Jurkat, Clone E6-1 (cell line): ENCODE measurements around the gene THOC2.
"Not testable (repeated sequence)": the region's sequence is repeated elsewhere in the genome, so short reads cannot be mapped to it uniquely, and the experiment has no call there.

Experiments used
- DNase-seq: peaks from one replicate; pipeline ENCODE4 v3.0.0-alpha.2; 2011; ENCODE audit warnings: low read depth, low spot score
- H3K4me3 ChIP-seq: 2 replicates; pipeline ENCODE4 v1.5.1; 2011; ENCODE audit warnings: mild to moderate bottlenecking, low read length, control low read depth, moderate library complexity

THOC2 gene

DNA sequence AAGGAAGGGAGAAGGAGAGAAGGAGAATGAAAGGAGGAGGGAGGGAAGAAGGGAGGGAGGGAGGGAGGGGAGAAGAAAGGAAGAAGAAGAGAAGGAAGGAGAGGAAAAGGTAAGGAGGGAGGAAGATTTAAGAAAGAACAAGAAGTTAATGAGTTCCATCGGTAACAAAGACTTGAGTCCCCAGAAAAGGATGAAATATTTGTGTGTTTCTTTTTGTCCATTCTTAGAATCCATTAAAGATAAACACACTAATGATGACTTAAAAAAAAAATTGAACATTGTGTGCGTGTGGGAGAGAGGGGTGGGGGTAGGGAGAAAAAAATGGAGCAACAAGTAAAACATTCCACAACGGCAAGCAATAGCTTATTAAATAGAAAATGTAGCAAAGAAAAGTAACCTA, 131.4 kb downstream of the THOC2 start:
- no peak overlapping the region for H3K4me3 ChIP-seq
- no peak for DNase-seq

- DNase-seq = no peak
Observed at GRCh38 chrX:123600181-123600580, 132.7 kb downstream of the THOC2 start.

GRCh38 chrX:123590842-123591486, 141.9 kb downstream of the THOC2 start:
- no peak overlapping the region for H3K4me3 ChIP-seq
- no peak for DNase-seq

More at GRCh38 chrX:123600181-123600580, 132.7 kb downstream of the THOC2 start:
- no peak overlapping the region for H3K4me3 ChIP-seq

DNA sequence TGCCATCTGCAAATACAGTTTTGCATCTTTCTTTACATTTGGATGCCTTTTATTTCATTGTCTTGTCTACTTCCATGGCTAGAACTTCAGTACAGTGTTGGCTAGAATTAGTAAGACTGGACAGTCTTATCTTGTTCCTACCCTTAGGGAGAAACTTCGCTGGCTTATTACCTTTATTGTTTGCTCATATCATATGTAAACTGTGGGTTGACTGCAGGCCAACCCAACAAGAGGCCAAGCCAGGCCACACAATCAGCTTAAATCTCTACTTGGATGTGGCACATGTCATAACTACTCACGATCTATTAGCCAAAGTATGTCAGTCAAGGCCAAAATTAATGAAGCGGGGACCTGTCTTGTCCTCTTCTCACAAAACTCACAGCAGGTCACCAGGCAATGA, 144.1 kb downstream of the THOC2 start:
- no peak overlapping the region for H3K4me3 ChIP-seq
- no peak for DNase-seq

- DNase-seq = no peak
- no peak overlapping the region for H3K4me3 ChIP-seq
Observed at GRCh38 chrX:123581586-123581985, 151.3 kb downstream of the THOC2 start.

DNA sequence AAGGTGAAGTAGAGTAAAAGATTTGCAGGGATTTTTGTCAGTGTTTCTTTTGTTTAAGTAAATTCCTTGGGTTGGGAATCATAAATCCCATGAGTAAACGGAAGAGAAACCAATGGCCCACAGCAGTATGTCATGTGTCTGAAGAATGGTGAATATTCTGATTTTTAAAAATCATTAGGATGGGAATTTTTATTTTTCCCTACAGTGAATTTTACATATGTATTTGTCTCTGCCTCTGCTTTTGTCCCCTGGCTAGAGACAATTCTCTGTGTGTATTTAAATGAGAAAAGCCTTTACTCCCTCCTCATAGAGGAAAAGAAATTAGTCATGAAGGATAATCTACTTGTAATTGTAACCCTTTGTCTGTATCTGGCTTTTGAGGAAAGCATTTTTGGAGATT, 152.1 kb downstream of the THOC2 start:
- no peak overlapping the region for H3K4me3 ChIP-seq

GRCh38 chrX:123574027-123574426, 158.8 kb downstream of the THOC2 start:
- not testable (repeated sequence) for H3K4me3 ChIP-seq, DNase-seq

More for the DNA sequence above, 152.1 kb downstream of the THOC2 start:
- no peak for DNase-seq

GRCh38 chrX:123570011-123570590, 162.8 kb downstream of the THOC2 start:
- no peak overlapping the region for H3K4me3 ChIP-seq
- no peak for DNase-seq

DNA sequence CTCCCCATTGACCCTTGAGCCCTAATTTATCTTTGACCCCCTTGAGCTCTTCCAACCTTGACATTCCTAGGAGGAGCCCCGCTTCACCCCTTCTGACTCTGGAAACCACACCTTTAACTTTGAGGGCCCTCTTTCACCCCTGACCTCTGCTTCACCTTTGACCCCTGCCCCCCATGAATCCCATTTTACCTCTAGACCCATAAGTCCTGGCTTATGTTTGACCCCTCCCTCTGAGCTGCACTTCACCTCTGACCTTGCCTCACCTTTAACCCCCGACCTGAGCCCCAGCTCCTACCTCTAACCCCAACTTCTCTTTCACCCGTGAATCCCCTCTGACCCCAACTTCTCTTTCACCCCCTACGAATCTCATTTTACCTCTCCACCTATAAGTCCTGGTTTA, 169.7 kb downstream of the THOC2 start:
- no peak for DNase-seq
- H3K4me3 ChIP-seq = no peak overlapping the region

GRCh38 chrX:123562342-123563146, 170.3 kb downstream of the THOC2 start:
- no peak overlapping the region for H3K4me3 ChIP-seq
- no peak for DNase-seq

DNA sequence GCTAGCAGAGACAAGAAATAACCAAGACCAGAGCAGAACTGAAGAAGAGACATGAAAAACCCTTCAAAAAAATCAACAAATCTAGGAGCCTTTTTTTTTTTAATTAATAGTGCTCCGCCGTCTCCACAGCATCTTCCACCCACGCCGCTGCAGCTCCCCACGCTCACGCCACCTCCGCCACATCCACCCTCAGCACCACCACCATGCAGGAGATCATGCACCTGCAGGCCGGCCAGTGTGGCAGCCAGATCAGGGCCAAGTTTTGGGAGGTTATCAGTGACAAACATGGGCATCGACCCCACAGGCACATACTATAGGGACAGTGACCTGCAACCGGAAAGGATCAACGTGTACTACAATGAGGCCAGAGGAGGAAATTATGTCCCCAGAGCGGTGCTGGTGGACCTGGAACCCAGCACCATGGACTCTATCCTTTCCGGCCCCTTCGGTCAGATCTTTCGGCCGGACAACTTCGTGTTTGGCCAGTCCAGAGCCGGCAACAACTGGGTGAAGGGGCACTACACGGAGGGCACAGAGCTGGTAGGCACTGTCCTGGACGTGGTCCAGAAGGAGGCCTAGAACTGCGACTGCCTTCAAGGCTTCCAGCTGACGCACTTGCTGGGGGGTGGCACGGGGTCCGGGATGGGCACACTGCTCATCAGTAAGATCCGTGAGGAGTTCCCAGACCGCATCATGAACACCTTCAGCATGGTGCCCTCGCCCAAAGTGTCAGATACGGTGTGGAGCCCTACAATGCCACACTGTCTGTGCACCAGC, 171.2 kb downstream of the THOC2 start:
- DNase-seq = no peak
- no peak overlapping the region for H3K4me3 ChIP-seq

DNA sequence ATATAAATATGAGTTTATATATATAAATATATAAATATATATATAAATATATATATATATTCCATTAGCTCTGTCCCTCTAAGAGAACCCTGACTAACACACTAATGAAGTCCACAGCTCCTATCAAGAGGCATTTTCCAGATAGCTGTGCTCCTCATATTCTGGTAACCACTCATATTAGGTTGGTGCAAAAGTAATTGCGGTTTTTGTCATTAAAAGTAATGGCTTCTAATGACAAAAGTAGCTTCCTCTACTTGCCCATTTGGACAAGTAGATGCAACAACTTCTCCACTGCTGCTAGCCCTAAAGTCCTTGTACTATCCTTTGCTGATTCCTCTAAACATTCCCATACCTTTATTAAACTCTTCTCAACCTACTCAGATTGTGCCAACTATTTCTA, 182.0 kb downstream of the THOC2 start:
- DNase-seq = no peak
- H3K4me3 ChIP-seq = no peak overlapping the region
